NB4 (cell line): ENCODE data around the gene KCTD21.
A peak's percentile ranks its signal among the peaks of the same experiment; 100 is the strongest.

Experiments used
- DNase-seq: peaks from one replicate; pipeline ENCODE4 v3.0.0; 2010; ENCODE audit warnings: low read depth
- H3K4me3 ChIP-seq: one replicate; pipeline ENCODE4 v1.5.1; 2011; ENCODE audit warnings: mild to moderate bottlenecking, low read depth, low read length, moderate library complexity
- MYC ChIP-seq: IDR thresholded peaks from 2 replicates; pipeline ENCODE4 v1.6.1; 2011; ENCODE audit warnings: low read depth, low read length
- POLR2A ChIP-seq: IDR thresholded peaks from 2 replicates; pipeline ENCODE4 v1.6.1; 2011; ENCODE audit warnings: mild to moderate bottlenecking; ENCODE audit not compliant: insufficient read length; ENCODE audit errors: extremely low read depth
- TF ChIP-seq, protein P1 (sequence below): IDR thresholded peaks from one replicate; pipeline ENCODE4 v1.5.1; 2012; ENCODE audit warnings: low read depth, low read length
- TF ChIP-seq, protein P2 (sequence below): IDR thresholded peaks from 2 replicates; pipeline ENCODE4 v1.6.1; 2011; ENCODE audit warnings: low read depth, low read length

Gene KCTD21

DNA sequence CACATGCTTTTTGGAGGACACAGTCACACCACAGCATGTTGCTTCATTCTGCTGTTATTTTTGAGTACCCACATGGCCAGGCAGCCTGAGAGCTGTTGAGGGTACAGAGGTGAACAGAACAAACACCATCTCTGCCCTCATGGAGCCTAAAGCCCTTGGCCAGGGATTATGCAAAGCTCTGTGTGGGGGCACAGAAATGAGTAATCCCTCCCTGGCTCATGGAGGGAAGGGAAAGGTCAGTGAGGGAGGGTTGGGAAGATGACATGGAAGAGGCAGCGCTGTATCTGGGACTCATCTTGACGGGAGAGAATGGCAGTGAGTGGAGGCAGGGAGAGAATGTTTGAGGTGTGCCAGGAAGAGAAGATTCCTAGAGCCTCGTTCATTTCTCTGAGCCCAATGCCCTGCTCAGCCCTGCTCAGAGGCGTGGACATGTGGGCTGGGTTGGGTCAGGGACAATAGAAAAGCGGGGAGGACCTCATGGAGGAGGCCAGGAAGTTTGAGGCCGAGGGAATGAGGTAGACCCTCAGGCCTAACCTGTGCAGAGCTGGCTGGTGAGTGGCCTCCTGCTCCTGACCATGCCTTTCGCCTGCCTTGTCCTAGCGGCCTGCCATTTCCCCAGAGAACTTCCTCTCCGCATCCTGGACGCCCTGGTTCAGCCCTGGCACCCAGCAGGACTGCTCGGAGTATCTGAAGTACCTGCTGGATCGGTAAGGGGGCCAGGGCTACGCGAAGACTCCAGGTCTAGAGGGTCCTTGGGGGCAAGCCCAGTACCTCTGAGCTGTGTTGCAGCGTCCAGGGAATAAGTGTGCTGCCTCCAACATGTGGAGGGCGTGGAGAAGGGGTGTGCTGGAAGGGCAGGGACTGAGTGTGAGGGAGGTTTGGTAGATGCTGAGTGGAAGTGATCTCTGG lies 20.1 kb upstream of the KCTD21 start:
- H3K4me3 ChIP-seq: no peak overlapping the region
- TF ChIP-seq, protein P1, sequence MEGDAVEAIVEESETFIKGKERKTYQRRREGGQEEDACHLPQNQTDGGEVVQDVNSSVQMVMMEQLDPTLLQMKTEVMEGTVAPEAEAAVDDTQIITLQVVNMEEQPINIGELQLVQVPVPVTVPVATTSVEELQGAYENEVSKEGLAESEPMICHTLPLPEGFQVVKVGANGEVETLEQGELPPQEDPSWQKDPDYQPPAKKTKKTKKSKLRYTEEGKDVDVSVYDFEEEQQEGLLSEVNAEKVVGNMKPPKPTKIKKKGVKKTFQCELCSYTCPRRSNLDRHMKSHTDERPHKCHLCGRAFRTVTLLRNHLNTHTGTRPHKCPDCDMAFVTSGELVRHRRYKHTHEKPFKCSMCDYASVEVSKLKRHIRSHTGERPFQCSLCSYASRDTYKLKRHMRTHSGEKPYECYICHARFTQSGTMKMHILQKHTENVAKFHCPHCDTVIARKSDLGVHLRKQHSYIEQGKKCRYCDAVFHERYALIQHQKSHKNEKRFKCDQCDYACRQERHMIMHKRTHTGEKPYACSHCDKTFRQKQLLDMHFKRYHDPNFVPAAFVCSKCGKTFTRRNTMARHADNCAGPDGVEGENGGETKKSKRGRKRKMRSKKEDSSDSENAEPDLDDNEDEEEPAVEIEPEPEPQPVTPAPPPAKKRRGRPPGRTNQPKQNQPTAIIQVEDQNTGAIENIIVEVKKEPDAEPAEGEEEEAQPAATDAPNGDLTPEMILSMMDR: no peak
- no peak for TF ChIP-seq POLR2A
- TF ChIP-seq MYC: no peak
- TF ChIP-seq, protein P2, sequence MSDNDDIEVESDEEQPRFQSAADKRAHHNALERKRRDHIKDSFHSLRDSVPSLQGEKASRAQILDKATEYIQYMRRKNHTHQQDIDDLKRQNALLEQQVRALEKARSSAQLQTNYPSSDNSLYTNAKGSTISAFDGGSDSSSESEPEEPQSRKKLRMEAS: no peak
- DNase-seq: no peak

DNA sequence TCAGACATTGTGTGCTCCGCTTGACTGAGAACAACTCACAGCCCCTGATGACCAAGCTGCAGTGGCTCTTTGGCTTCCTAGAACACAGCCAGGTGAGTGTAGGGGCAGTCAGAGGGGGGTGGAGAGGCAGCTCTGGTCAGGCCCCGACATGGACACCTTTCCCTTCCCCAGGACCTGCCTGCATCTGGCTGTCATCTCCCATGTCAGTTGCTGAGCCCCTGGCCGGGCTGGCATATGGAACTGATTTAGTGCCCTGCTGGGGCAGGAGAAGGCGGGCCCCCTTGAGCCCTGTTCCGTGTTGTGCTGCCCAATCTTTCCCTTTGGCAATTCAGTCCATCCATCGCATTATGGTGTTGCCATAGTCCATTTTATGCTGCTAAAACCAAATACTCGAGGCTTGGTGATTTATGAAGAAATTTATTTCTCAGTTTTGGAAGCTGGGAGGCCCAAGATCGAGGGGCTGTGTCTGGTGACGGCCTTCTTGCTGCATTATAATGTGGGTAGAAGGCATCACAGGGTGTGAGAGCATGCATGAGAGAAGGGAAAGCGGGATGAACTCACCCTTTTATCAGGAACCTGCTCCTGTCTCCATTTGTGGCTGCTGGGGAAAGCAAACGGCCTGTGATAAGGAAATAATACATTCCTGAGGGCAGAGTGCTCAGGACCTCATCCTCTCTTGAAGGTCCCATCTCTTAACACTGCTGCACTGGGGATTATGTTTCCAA lies 19.3 kb upstream of the KCTD21 start:
- TF ChIP-seq MYC: no peak
- no peak for TF ChIP-seq POLR2A
- TF ChIP-seq, protein P1: no peak
- TF ChIP-seq, protein P2: no peak
- H3K4me3 ChIP-seq: no peak overlapping the region
- no peak for DNase-seq

DNA sequence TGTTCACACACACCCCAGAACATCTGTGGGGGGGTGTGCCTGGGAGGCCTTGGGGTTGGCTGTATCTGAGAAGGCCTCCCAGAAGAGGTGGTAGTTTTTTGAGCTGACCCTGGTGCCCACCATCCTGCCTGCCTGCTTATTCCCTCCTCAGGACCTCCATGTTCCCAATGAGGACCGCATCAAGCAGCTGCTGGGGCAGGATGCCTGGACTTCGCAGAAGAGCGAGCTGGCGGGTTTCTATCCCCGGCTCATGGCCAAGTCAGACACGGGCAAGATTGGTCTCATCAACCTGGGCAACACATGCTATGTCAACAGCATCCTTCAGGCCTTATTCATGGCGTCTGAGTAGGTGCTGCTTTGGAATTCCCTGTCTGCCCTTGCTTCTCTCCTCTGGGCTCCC lies 17.3 kb upstream of the KCTD21 start:
- H3K4me3 ChIP-seq: no peak overlapping the region
- no peak for TF ChIP-seq MYC
- TF ChIP-seq POLR2A: no peak
- TF ChIP-seq, protein P2: no peak
- TF ChIP-seq, protein P1: no peak
- DNase-seq: no peak

DNA sequence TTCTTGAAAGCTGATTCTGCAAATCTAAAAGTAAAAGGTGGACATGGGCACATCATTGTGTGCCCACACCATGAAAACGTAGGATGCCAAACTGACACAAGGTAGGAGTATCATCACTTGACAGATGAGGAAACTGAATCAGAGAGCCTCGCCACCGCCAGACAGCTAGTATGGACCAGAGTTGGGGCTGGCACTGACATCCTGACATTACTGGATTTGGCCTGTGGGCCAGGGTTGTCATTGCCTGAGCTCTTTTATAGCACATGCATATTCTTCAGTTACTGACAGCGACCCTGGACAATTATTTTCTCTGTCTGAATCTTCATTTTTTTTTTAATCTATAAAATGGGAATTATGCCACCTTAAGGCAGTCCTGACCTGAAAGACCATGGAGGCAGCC lies 16.8 kb upstream of the KCTD21 start:
- H3K4me3 ChIP-seq: no peak overlapping the region
- no peak for TF ChIP-seq MYC
- TF ChIP-seq, protein P2: no peak
- no peak for DNase-seq

DNA sequence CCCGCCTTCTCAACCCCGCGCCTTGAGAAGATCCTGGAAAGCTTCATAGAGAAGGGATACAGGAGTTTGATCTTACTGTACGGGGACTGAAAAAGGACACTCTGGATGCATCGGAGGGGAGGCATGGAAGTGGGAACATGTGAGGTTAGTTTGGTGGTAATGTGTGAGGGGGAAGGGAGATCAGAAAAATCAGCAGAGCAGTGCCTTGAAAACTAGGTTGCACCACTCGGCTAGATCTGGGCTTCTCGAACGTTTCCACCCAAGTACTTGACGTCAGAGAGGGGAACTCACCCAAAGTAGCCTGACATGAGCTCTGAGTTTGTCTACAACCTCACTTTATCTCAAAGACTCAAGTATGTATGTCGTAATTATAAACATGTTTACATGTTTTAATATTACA lies 14.8 kb upstream of the KCTD21 start:
- TF ChIP-seq, protein P1: no peak
- TF ChIP-seq, protein P2: no peak
- no peak for TF ChIP-seq MYC
- TF ChIP-seq POLR2A: no peak
- no peak overlapping the region for H3K4me3 ChIP-seq
- DNase-seq: no peak

DNA sequence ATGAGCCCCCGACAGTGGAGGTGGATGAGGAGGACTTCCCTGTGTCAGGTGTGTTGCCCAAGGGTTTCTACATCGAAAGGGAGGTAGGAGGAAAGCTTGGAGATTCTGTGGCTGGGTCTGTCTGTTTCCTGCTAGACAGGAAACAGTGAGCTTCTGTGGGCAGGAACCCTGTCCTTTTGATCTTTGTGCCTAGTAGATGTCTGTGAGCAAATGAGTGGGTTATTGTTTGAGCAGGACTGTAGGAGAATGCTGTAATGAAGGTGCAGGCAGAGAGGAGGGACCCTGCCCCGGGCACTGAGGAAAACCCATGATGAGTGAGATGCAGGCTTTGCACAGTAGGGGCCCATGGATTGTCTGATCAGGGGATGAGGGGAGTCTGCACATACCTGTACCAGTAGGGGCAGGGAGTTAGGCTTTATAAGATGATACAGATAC lies 14.3 kb upstream of the KCTD21 start:
- no peak overlapping the region for H3K4me3 ChIP-seq
- no peak for TF ChIP-seq POLR2A
- TF ChIP-seq, protein P1: no peak
- no peak for TF ChIP-seq MYC
- TF ChIP-seq, protein P2: no peak
- peak; percentile 48 for DNase-seq
